GM18511 (cell line): ENCODE results near the gene ZFYVE27.
A peak's percentile ranks its signal among the peaks of the same experiment; 100 is the strongest.

Experiments used
- ATAC-seq: cut with Tn5 transposase; IDR thresholded peaks from one replicate; pipeline ENCODE4 v1.9.1; 2021; ENCODE audit warnings: mild to moderate bottlenecking, moderate library complexity; ENCODE audit not compliant: unreplicated experiment

ZFYVE27 gene

DNA sequence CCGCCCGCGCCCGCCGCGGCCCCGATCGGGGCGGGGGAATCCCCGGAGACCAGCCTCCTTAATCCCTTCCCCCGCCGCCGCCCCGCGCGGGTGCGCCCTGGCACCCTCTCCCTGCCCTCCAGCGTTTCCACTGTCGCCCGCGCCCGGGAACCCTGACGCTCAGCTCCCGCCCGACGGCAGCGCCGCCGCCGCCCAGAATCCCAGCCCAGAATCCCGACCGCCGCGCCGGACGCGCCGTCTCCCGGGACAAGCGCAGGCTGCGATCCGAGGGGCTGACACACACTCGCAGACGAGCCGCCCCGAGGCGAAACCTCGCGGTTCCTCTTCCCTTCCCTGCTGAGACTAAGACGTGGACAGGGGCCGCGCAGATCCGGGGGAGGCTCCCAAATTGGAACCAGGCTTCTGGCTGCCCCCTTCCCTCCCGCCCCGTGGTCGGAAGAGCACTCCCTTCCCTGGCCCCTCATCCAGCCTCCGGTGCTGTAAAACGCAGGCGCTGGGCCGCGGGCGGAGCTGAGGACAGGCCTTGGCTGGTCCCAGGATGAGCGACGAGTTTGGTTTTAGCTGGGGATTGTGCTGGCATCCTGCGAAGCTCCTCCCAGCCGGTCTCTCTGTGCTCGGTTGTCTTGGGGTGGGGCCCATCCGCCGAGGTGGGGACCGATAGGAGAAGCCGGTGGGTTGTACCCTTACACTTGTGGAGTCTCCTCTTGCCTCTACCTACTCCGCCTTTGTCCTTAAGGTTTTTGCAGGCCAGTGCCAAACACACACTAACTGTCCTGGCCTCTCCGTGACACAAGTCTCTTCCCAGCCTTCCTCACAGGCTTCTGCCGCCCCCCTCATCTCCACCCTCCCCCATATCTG, 22.3 kb upstream of the ZFYVE27 start:
- ATAC-seq = peak; percentile 61

- ATAC-seq = no peak
These were observed 21.6 kb upstream of the ZFYVE27 start for GRCh38 chr10:97715259-97715874.

GRCh38 chr10:97717627-97718026, 19.3 kb upstream of the ZFYVE27 start:
- ATAC-seq = no peak

GRCh38 chr10:97718178-97718577, 18.8 kb upstream of the ZFYVE27 start:
- ATAC-seq = no peak

DNA sequence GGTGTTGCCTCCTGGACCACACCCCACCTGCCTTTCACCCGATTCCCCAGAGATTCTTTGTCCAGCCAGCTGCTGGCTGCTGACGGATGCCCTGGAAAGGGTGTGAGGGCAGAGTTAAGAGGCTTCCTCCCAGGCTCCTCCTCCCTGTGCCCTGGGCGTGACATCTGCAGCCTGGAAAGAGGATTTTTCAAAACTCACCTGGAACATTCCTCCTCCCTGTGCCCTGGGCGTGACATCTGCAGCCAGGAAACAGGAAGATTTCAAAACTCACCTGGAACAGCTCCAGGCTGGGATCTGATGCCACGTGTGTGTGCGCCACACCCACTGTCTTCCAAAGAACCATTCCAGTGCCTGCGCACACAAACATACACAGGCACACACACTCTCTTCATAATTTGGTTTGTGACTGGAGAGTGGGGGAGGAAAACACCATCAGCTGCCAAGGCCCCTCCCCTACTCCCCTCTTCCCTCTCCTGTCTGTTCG, 18.2 kb upstream of the ZFYVE27 start:
- no peak for ATAC-seq

DNA sequence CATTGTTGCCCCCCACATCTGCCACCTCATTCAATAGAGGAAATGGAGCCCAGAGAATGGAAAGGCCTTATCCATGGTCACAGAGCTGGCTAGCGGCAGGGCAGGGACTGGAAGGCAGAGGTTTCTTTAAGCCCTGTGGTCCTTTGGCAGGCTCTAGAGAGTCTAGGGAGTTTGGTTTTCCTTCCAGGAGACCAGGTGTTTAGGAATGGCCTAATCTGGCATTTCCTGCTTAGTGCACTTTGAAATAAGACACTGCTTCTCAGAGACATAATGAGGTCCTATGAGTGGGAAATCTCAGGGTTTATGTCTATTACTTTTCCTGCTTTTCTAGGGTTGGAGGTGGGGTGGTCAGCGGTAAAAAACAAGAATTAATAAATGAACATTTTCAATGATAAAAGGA, 17.3 kb upstream of the ZFYVE27 start:
- no peak for ATAC-seq

GRCh38 chr10:97721871-97722780, 14.8 kb upstream of the ZFYVE27 start:
- ATAC-seq = no peak

DNA sequence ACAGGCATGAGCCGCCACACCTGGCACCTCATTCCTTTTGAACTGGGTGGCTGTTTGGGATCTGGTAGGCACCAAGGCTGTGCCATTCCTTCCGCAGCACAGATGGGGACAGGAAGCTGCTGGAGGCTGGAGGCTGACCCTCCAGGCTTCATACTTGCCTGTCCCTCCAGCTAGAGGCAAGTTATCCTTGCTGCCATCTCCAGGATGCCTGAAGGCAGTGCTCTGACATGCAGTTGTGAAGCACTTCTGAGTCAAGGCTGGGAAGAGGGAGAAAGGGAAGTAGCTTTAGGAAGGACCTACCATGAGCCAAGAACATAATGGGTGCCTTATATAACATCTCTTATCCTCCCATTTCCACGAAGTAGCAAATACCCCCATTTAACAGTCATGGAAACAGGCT, 13.9 kb upstream of the ZFYVE27 start:
- ATAC-seq = no peak

DNA sequence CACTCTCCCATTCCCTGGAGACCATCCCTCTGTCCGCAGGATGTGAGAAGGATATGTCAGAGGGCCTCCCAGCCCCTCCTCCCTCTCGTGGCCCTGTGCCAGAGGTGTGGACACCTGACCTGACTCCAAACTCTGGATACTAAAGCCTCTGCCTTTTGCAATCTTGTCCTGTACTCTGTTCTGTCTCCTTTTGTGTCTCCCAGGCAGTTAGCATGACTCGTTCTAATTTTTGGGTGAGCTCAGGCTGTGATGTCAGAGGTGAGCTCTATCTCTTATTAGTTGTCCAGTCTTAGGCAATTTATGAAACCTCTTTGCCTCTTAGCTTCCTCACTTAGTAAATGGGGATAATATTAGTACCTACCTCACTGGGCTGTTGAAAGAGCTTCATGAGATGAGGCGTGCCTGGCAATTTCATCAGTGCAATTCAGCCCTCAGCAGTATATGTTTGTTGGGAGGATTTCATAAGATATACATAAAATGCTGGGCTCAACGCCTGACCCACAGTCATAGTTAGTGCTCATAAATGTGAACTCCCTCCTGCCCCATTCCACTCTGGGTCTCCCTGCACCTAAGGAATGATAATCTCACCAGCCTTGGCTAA, 12.5 kb upstream of the ZFYVE27 start:
- ATAC-seq = no peak

DNA sequence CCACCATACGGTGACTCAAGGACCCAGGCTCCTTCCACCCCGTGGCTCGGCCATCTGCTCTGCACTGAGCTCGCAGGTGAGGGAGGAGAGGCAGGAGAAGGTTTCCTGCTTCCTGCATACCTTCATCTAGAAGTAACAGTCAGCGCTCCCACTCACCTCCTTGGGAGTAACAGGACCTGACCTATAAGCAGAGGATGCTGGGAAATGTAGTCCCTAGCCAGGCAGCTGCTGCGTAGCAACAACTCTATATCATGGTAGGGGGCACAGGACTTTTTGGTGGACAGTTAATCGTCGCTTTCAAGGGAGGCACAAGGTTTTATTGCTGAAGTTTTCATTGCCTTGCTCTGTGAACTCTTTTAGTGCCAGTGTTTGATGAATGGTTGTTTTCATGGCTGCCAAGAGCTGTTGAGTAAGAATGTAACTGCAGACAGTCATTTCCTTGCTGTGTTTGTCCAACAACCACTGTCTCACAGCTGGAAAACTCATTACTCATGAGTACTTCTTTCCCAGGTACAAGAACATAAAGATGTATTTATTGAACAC, 10.2 kb upstream of the ZFYVE27 start:
- ATAC-seq = no peak

DNA sequence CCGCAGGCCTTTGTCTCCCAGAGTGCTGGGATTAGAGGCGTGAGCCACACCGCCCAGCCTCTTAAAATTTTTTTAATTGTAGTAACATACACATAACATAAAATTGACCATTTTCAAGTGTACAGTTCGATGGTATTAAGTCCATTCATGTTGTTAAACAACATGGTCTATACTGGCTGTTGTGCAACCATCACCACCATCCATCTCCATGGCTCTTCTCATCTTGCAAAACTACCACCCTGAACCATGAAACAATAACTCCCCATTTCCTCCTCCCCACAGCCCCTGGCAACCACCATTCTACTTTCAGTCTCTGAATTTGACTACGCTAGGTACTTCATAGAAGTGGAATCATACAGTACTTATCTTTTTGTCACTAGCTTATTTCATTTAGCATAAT, 7.9 kb upstream of the ZFYVE27 start:
- ATAC-seq = no peak

- ATAC-seq = no peak
These were observed 5.4 kb upstream of the ZFYVE27 start for GRCh38 chr10:97731346-97732051.

DNA sequence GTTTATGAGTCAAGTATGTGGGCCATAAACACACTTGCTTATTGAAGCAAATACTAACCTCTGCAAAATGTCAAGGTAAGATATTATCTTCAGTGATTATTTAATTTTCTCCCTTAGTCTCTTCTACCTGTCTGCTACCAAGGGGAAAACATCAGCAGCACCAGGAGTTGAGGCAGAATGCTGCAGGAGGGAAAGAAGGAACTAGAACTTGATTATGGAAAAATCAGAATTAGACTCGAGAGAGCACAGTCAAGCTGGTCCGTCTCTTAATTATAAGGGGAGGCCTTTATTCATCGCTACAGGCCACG, 4.9 kb upstream of the ZFYVE27 start:
- no peak for ATAC-seq

DNA sequence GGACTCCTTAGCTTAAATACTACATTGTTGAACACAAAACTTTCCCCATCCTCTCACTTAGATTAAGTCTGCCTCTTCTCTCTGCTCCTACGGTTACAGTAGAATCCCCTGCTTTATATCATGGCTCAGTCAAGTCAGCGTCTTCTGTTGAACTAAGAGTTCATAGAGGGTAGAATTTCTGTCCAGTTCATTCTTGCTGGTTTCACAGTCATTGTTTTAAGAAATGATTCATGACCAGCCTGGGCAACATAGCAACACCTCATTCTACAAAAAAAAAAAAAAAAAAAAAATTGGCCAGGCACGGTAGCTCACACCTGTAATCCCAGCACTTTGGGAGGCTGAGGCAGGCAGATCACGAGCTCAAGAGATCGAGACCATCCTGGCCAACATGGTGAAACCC, 3.7 kb upstream of the ZFYVE27 start:
- no peak for ATAC-seq

- ATAC-seq = no peak
These were observed 2.9 kb upstream of the ZFYVE27 start for GRCh38 chr10:97734021-97734420.

DNA sequence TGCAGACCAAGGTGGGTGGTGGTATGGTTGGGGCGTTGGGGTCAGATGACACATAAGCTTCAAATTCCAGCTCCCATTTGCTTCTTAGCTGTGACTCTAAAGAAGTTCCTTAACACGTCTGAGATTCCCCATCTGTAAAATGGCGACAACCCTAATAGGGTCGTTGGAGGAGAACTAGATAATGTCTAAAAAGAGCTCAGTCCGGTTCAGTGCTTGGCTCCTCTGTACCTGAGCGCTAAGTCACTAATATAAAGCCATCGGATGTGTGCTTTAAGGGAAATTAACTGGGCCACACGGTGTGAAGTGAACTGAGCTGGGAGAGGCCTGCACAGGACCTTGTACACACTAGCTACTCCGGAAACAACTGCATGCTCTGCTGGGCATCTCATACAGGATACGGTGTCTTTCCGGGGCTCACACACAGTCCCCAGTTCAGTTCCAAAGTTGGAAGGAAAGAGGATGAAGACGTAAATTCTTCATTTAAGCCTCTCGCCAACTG, 476 bp upstream of the ZFYVE27 start:
- no peak for ATAC-seq

DNA sequence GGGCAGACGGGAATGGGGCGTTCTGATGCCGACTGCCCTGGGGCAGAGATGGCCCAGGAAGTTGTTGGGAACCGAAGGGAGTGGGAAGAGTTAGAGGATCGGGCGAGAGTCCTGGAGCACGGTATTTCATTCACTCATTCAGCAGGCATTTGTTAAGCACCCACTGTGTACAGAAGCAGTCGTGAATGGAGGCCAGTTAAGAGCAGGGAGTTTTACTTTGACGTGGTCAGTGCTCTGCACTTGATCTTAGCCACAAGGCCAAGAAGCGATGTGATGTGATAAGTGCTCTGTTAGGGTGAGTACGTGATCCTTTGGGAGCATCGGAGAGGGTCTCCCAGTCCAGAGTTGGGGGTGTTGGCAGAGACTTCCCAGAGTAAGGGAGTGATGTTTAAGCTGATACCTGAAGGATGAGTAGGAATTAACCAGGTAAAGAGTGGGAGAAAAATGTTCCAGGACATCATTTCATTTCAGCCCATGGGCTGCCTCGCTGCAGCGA, 890 bp downstream of the ZFYVE27 start:
- ATAC-seq = peak; percentile 25

DNA sequence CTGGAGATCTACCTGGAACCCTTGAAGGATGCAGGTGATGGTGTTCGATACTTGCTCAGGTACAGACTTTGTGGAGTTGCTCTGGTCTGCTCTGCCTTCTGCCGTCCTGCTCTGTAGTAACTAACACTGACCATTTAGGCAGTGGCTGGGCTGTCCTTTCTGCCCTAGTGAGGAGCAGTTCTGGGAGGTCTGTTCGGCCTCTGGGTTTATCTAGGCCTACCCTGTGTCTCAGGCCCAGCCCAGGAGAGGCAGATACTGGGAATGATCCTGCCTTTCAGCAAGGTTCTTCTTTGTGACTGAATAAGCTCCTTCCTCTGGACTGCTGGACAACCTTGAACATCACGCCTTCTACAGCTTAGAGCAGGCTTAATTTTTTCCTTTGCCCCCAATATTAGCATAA, 1.7 kb downstream of the ZFYVE27 start:
- no peak for ATAC-seq

DNA sequence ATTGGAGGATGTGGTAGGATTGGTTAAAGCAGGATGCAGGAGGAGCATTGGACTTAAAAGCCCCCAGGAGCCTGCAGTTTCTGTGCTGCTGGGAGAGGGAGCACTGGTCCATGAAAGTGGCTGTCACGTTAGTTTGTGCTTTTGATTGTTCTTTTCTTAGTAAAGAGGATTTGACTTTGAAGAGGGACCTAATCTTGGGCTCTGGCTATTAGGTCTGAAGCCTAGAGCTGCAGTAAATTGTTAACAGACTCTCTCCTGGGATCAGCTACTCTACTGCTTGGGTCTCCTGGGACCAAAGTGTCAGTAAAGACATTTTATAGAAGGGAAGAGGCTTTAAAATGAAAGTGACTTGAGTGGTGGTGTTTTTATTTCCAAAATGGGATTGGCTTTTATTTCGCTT, 3.7 kb downstream of the ZFYVE27 start:
- no peak for ATAC-seq
